HEK293 (cell line): ENCODE results near the gene RNF175.

Experiments
- PRDM1 ChIP-seq: fragments of 450-650 bp; formaldehyde crosslinking; IDR thresholded peaks from 2 replicates; pipeline ENCODE4; 2016; ENCODE audit warnings: missing biosample characterization, missing genetic modification characterization
- TCF7L2 ChIP-seq: IDR thresholded peaks from 2 replicates; pipeline ENCODE4 v1.6.1; 2011; ENCODE audit warnings: low read depth, mild to moderate bottlenecking, inconsistent platforms, low read length, moderate library complexity, borderline replicate concordance

DNA sequence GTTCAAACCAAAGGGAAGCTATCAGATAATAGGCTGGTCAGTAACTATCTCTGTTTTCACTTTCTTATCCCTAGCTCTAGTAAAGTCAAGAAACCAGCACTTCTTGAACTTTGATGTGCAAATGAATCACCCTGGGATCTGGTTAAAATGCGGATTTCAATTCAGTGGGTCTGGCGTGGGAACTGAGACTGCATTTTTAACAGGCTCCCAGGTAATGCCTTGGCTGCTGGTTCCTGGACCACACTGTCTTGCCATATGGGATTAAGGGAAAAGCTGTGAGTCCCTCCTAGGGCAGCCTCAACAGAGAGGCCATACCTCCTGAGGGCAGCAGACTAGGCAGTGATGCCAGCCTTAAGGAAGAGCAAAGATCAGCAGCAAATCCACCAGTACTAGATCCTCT lies 1.7 kb downstream of the RNF175 start:
- no peak for TF ChIP-seq TCF7L2
- TF ChIP-seq PRDM1 (tag by site-specific recombination) = no peak
